HUES48 (cell line): ENCODE results near the gene CSRP3.

Source experiments
- H3K27ac ChIP-seq: one replicate; pipeline ENCODE4 v1.7.0; 2013; ENCODE audit warnings: low read depth, low read length, inconsistent platforms
- H3K27me3 ChIP-seq: 2 replicates; pipeline ENCODE4 v1.6.1; 2013; ENCODE audit warnings: mild to moderate bottlenecking, low read length; ENCODE audit not compliant: control insufficient read depth, insufficient read depth
- H3K36me3 ChIP-seq: 2 replicates; pipeline ENCODE4 v1.6.1; 2013; ENCODE audit warnings: low read length; ENCODE audit not compliant: control insufficient read depth, insufficient read depth
- H3K4me1 ChIP-seq: 2 replicates; pipeline ENCODE4 v1.6.1; 2013; ENCODE audit warnings: mild to moderate bottlenecking, low read length; ENCODE audit not compliant: control insufficient read depth, insufficient read depth
- H3K4me3 ChIP-seq: 2 replicates; pipeline ENCODE4 v1.5.1; 2013; ENCODE audit warnings: mild to moderate bottlenecking, low read depth, low read length
- H3K9ac ChIP-seq: 2 replicates; pipeline ENCODE4 v1.6.1; 2013; ENCODE audit warnings: mild to moderate bottlenecking, low read depth, low read length, moderate library complexity
- H3K9me3 ChIP-seq: 2 replicates; pipeline ENCODE4 v1.6.1; 2013; ENCODE audit warnings: low read length; ENCODE audit not compliant: control insufficient read depth, insufficient read depth

The CSRP3 gene

GRCh38 chr11:19200410-19201201, 1.2 kb downstream of the CSRP3 start:
- Histone ChIP-seq H3K36me3 (no peaks in the 10 kb centered on the region), H3K9ac (no peak overlapping the region), H3K27me3 (no peaks in the 10 kb centered on the region), H3K4me1 (no peaks in the 10 kb centered on the region), H3K9me3 (no peaks in the 10 kb centered on the region), H3K27ac (no peak overlapping the region), H3K4me3 (no peak overlapping the region)

- no peak overlapping the region for H3K4me3 ChIP-seq
- no peak overlapping the region for H3K9ac ChIP-seq
- no peak overlapping the region for H3K27ac ChIP-seq
- H3K27me3 ChIP-seq: no peaks in the 10 kb centered on the region
- no peaks in the 10 kb centered on the region for H3K9me3 ChIP-seq
- H3K4me1 ChIP-seq: no peaks in the 10 kb centered on the region
- H3K36me3 ChIP-seq: no peaks in the 10 kb centered on the region
Measured at GRCh38 chr11:19199771-19200170, 2.0 kb downstream of the CSRP3 start.

GRCh38 chr11:19199048-19199447, 2.7 kb downstream of the CSRP3 start:
- Histone ChIP-seq H3K36me3 (no peaks in the 10 kb centered on the region), H3K27ac (no peak overlapping the region), H3K4me3 (no peak overlapping the region), H3K9ac (no peak overlapping the region), H3K4me1 (no peaks in the 10 kb centered on the region), H3K9me3 (no peaks in the 10 kb centered on the region), H3K27me3 (no peaks in the 10 kb centered on the region)

GRCh38 chr11:19196432-19196831, 5.4 kb downstream of the CSRP3 start:
- H3K36me3 ChIP-seq: no peaks in the 10 kb centered on the region
- no peaks in the 10 kb centered on the region for H3K9me3 ChIP-seq
- no peak overlapping the region for H3K4me3 ChIP-seq
- no peak overlapping the region for H3K27ac ChIP-seq
- no peaks in the 10 kb centered on the region for H3K4me1 ChIP-seq
- H3K27me3 ChIP-seq: no peaks in the 10 kb centered on the region
- no peak overlapping the region for H3K9ac ChIP-seq

- Histone ChIP-seq H3K27ac (no peak overlapping the region), H3K36me3 (no peaks in the 10 kb centered on the region), H3K4me1 (no peaks in the 10 kb centered on the region), H3K4me3 (no peak overlapping the region), H3K9ac (no peak overlapping the region), H3K9me3 (no peaks in the 10 kb centered on the region), H3K27me3 (no peaks in the 10 kb centered on the region)
Measured at GRCh38 chr11:19194620-19195308, 7.0 kb downstream of the CSRP3 start.

DNA sequence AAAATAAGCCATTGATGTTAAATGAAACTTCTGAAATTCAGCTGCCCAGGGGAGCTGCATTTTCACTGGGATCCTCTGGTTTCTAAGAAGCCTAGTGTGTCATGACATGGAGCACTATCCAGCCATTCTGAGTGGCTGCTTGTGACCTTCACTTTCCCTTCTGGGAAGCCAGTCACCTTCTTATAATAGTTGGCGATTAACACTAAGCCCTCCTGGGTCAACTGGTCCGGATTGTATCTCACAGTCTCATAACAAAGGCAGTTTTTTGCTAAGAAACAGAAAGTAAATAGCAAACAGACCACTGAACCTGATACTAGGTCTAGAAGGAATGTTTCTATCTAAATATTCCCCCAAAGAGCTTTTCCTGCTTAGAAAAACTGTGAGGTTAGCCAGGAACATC, 7.9 kb downstream of the CSRP3 start:
- Histone ChIP-seq H3K4me3 (no peak overlapping the region), H3K36me3 (no peaks in the 10 kb centered on the region), H3K27me3 (no peaks in the 10 kb centered on the region), H3K27ac (no peak overlapping the region), H3K9me3 (no peaks in the 10 kb centered on the region), H3K4me1 (no peaks in the 10 kb centered on the region), H3K9ac (no peak overlapping the region)

DNA sequence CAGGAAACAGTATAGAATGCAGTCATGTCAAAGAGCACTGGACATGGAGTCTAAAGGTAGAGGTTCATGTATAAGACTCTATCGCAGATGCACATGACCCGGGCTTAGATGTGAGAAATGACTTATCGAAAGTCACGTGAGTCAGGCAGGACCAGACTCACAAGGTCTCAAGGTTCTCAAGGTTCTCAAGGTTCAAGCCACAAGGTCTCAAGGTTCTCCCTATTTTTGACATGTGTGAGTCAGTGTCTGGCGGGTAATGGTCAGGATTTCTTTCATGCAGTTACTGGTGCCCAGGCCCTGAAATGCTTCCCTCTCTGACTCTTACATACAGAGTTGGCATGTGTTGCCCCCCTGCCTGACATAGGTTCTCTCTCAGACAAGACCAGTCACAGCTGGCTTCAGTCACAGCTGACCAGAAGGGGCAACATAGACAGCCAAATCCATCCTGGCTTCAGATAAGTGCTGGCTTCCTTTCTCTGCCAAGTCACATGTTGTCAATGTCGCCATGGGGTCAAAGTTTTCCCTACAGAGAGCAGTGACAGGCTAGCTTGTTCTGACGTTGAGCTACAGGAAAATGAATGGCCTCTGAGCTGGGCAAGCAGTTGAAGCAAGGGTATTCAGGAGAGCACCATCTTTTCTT, 10.1 kb downstream of the CSRP3 start:
- H3K36me3 ChIP-seq: no peaks in the 10 kb centered on the region
- H3K27ac ChIP-seq: no peak overlapping the region
- H3K9me3 ChIP-seq: no peaks in the 10 kb centered on the region
- H3K4me3 ChIP-seq: no peak overlapping the region
- H3K4me1 ChIP-seq: no peaks in the 10 kb centered on the region
- H3K27me3 ChIP-seq: no peaks in the 10 kb centered on the region
- H3K9ac ChIP-seq: no peak overlapping the region

- no peaks in the 10 kb centered on the region for H3K27me3 ChIP-seq
- no peaks in the 10 kb centered on the region for H3K4me1 ChIP-seq
- H3K4me3 ChIP-seq: no peak overlapping the region
- H3K36me3 ChIP-seq: no peaks in the 10 kb centered on the region
- H3K9me3 ChIP-seq: no peaks in the 10 kb centered on the region
- H3K27ac ChIP-seq: no peak overlapping the region
- H3K9ac ChIP-seq: no peak overlapping the region
Measured at GRCh38 chr11:19187833-19188258, 13.9 kb downstream of the CSRP3 start.

- Histone ChIP-seq H3K4me1 (no peaks in the 10 kb centered on the region), H3K27me3 (no peaks in the 10 kb centered on the region), H3K36me3 (no peaks in the 10 kb centered on the region), H3K9me3 (no peaks in the 10 kb centered on the region), H3K9ac (no peak overlapping the region), H3K27ac (no peak overlapping the region), H3K4me3 (no peak overlapping the region)
Measured at GRCh38 chr11:19187114-19187832, 14.5 kb downstream of the CSRP3 start.

GRCh38 chr11:19185516-19186052, 16.2 kb downstream of the CSRP3 start:
- H3K27ac ChIP-seq: no peak overlapping the region
- H3K36me3 ChIP-seq: no peaks in the 10 kb centered on the region
- no peaks in the 10 kb centered on the region for H3K4me1 ChIP-seq

More at GRCh38 chr11:19185516-19186052, 16.2 kb downstream of the CSRP3 start:
- H3K9ac ChIP-seq: no peak overlapping the region
- H3K27me3 ChIP-seq: no peaks in the 10 kb centered on the region
- no peaks in the 10 kb centered on the region for H3K9me3 ChIP-seq
- no peak overlapping the region for H3K4me3 ChIP-seq
